WTC11 (cell line): ENCODE data around the gene MITF. TPM values are rescaled to one million over a fixed set of nuclear protein-coding genes. Genes with fewer than 3 reads are reported as not detected.

Experiments
- ATAC-seq: fragments of 200-7000 bp; cut with Tn5 transposase; 2 replicates; pipeline ENCODE4 v1.10.0; 2021; ENCODE audit warnings: mild to moderate bottlenecking, moderate library complexity
- CTCF ChIA-PET: fragments of 300-600 bp; sonication (Branson Sonifier 250); formaldehyde crosslinking; loops from one replicate; lab custom pipeline; 2021; ENCODE audit warnings: antibody characterized with exemption; lab: Charles Lee
- POLR2A ChIA-PET: fragments of 350-600 bp; sonication (Branson Sonifier 250); formaldehyde crosslinking; loops from one replicate; lab custom pipeline; 2021; ENCODE audit warnings: antibody characterized with exemption; lab: Charles Lee
- DNase-seq: peaks from one replicate; pipeline ENCODE4 v3.0.0; 2021; ENCODE audit warnings: low spot score
- H3K27ac Mint-ChIP-seq: 2 replicates; pipeline ENCODE4 v1.8.0; 2021; ENCODE audit warnings: mixed read lengths
- H3K27me3 Mint-ChIP-seq: 2 replicates; pipeline ENCODE4 v1.8.0; 2021; ENCODE audit warnings: low read depth, mild to moderate bottlenecking, moderate library complexity, mixed read lengths
- H3K36me3 Mint-ChIP-seq: 2 replicates; pipeline ENCODE4 v1.8.0; 2021; ENCODE audit warnings: mixed read lengths
- H3K4me1 Mint-ChIP-seq: 2 replicates; pipeline ENCODE4 v1.8.0; 2022; ENCODE audit warnings: mixed read lengths
- H3K4me3 Mint-ChIP-seq: 2 replicates; pipeline ENCODE4 v1.8.0; 2021; ENCODE audit warnings: mild to moderate bottlenecking, moderate library complexity, mixed read lengths
- H3K9me3 Mint-ChIP-seq: 2 replicates; pipeline ENCODE4 v1.8.0; 2021; ENCODE audit warnings: mixed read lengths
- AFF4 ChIP-seq: sonication (generic); formaldehyde crosslinking; IDR thresholded peaks from 2 replicates; pipeline ENCODE4 v1.8.1; 2023; ENCODE audit warnings: mild to moderate bottlenecking, missing genetic modification reagents, borderline replicate concordance
- AR ChIP-seq: fragments of 250-450 bp; sonication (Bioruptor Pico); IDR thresholded peaks from 2 replicates; pipeline ENCODE4 v1.9.0; 2021; ENCODE audit warnings: mild to moderate bottlenecking
- ARID4B ChIP-seq: sonication (generic); formaldehyde crosslinking; IDR thresholded peaks from 2 replicates; pipeline ENCODE4 v1.8.0; 2023; ENCODE audit warnings: missing genetic modification reagents, mild to moderate bottlenecking, borderline replicate concordance
- CDX4 ChIP-seq: fragments of 250-450 bp; sonication (Bioruptor Pico); IDR thresholded peaks from 2 replicates; pipeline ENCODE4 v1.9.0; 2021; ENCODE audit warnings: moderate library complexity, mild to moderate bottlenecking, inconsistent platforms, borderline replicate concordance
- EMX1 ChIP-seq: fragments of 250-450 bp; sonication (Bioruptor Pico); IDR thresholded peaks from 2 replicates; pipeline ENCODE4 v1.8.0; 2021; ENCODE audit warnings: mild to moderate bottlenecking
- FOXK1 ChIP-seq: sonication (generic); formaldehyde crosslinking; IDR thresholded peaks from 2 replicates; pipeline ENCODE4 v1.8.0; 2022; ENCODE audit warnings: mild to moderate bottlenecking, moderate library complexity, missing genetic modification reagents
- IRF1 ChIP-seq: sonication (generic); formaldehyde crosslinking; IDR thresholded peaks from 2 replicates; pipeline ENCODE4 v1.8.0; 2023; ENCODE audit warnings: missing genetic modification reagents
- OVOL2 ChIP-seq: fragments of 250-450 bp; sonication (Bioruptor Pico); IDR thresholded peaks from 2 replicates; pipeline ENCODE4 v1.9.0; 2021; ENCODE audit warnings: mild to moderate bottlenecking, borderline replicate concordance
- PRDM15 ChIP-seq: sonication (generic); formaldehyde crosslinking; IDR thresholded peaks from 2 replicates; pipeline ENCODE4 v1.8.0; 2022; ENCODE audit warnings: missing genetic modification reagents
- PREB ChIP-seq: sonication (generic); formaldehyde crosslinking; IDR thresholded peaks from 2 replicates; pipeline ENCODE4 v1.8.1; 2022; ENCODE audit warnings: mild to moderate bottlenecking, missing genetic modification reagents, moderate library complexity, borderline replicate concordance
- PRRX2 ChIP-seq: fragments of 250-450 bp; sonication (Bioruptor Pico); IDR thresholded peaks from 2 replicates; pipeline ENCODE4 v1.8.0; 2021; ENCODE audit warnings: mild to moderate bottlenecking
- SMAD4 ChIP-seq: sonication (generic); formaldehyde crosslinking; IDR thresholded peaks from 2 replicates; pipeline ENCODE4 v1.8.0; 2022; ENCODE audit warnings: mild to moderate bottlenecking, missing genetic modification reagents
- TCF7 ChIP-seq: sonication (generic); formaldehyde crosslinking; IDR thresholded peaks from 2 replicates; pipeline ENCODE4 v1.8.0; 2022; ENCODE audit warnings: mild to moderate bottlenecking, low read depth, missing genetic modification reagents, moderate library complexity
- ZNF219 ChIP-seq: sonication (generic); formaldehyde crosslinking; IDR thresholded peaks from 2 replicates; pipeline ENCODE4 v1.8.0; 2023; ENCODE audit warnings: missing genetic modification reagents, mild to moderate bottlenecking, borderline replicate concordance
- ZNF396 ChIP-seq: fragments of 250-450 bp; sonication (Bioruptor Pico); IDR thresholded peaks from 2 replicates; pipeline ENCODE4 v1.8.0; 2021; ENCODE audit warnings: mild to moderate bottlenecking, moderate library complexity, borderline replicate concordance
- ZNF423 ChIP-seq: fragments of 250-450 bp; sonication (Bioruptor Pico); IDR thresholded peaks from 2 replicates; pipeline ENCODE4 v2.1.2; 2022; ENCODE audit warnings: mild to moderate bottlenecking, moderate library complexity
- total RNA-seq: library from RNA; stranded (reverse); gene quantifications from 3 replicates; pipeline ENCODE4 v1.2.3, GENCODE V29; 2021

Gene MITF
- total RNA-seq, 1 experiment from 2014 or later = 1.3 TPM

GRCh38 chr3:69838217-69838616 lies 99.0 kb downstream of the MITF start (continued):
- TF ChIP-seq ZNF219 (no peak), PRRX2 (no peak), ARID4B (CRISPR knock-in tag) (no peak)

GRCh38 chr3:69838696-69839515 lies 99.6 kb downstream of the MITF start:
- POLR2A ChIA-PET = no interaction called here
- H3K4me1 Mint-ChIP-seq = no peaks in the 10 kb centered on the region
- no peak overlapping the region for H3K4me3 Mint-ChIP-seq
- peaks cover 23% of the 10 kb centered on the region for H3K9me3 Mint-ChIP-seq
- no peaks in the 10 kb centered on the region for H3K36me3 Mint-ChIP-seq
- no peaks in the 10 kb centered on the region for H3K27me3 Mint-ChIP-seq
- no peak overlapping the region for H3K27ac Mint-ChIP-seq
- CTCF ChIA-PET = interaction anchor here (0.9 kb wide), 1 partner anchor 148 kb away, joined by 9 read pairs; no protein-coding TSS in a partner anchor
- no peak for ATAC-seq
- DNase-seq = no peak
- TF ChIP-seq AFF4 (CRISPR knock-in tag) (no peak), PREB (CRISPR knock-in tag) (no peak), SMAD4 (CRISPR knock-in tag) (no peak), TCF7 (CRISPR knock-in tag) (no peak), ZNF396 (CRISPR knock-in tag) (no peak), CDX4 (CRISPR knock-in tag) (no peak), ZNF423 (CRISPR knock-in tag) (no peak), FOXK1 (no peak), AR (CRISPR knock-in tag) (no peak), IRF1 (CRISPR knock-in tag) (no peak), PRDM15 (CRISPR knock-in tag) (no peak), OVOL2 (CRISPR knock-in tag) (no peak), EMX1 (CRISPR knock-in tag) (no peak)
